Measurements from ENCODE around the gene BLOC1S5. TPM values are rescaled to one million over a fixed set of nuclear protein-coding genes. Genes with fewer than 3 reads are reported as not detected.
A peak's percentile ranks its signal among the peaks of the same experiment; 100 is the strongest.

Gene BLOC1S5
- total and polyA plus RNA-seq, 2 of the 13 experiments (the other 11 are each of a cell fraction or from before 2014, with no cell fraction given), result 10.5 to 41.5 TPM

DNA sequence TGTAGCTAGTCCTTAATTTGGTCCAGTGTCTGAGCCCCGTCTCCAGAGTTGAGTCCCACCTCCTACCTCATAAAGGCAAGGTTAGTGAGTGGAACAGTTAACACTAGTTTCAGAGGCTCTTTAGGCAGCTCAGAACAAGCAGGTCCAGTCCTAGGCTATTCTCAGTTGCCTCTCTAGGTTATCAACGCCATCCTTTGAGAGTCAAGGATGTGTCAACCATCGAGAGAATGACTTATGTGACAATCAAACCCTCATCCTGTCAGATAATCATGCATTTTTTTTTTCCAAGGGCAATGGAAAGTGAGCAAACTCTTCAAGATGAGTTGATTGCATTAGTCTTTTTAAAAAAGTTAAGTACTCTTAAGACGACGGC is 89.6 kb downstream of the BLOC1S5 start (continued):
- TF ChIP-seq, protein P1, sequence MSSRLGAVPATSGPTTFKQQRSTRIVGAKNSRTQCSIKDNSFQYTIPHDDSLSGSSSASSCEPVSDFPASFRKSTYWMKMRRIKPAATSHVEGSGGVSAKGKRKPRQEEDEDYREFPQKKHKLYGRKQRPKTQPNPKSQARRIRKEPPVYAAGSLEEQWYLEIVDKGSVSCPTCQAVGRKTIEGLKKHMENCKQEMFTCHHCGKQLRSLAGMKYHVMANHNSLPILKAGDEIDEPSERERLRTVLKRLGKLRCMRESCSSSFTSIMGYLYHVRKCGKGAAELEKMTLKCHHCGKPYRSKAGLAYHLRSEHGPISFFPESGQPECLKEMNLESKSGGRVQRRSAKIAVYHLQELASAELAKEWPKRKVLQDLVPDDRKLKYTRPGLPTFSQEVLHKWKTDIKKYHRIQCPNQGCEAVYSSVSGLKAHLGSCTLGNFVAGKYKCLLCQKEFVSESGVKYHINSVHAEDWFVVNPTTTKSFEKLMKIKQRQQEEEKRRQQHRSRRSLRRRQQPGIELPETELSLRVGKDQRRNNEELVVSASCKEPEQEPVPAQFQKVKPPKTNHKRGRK (CRISPR knock-in tag; IDR thresholded peaks at IDR 0.05), result peak; percentile 3; the same call in 1 of the 2 replicates
- TF ChIP-seq ZNF431 (CRISPR knock-in tag; IDR thresholded peaks at IDR 0.05; ENCODE audit: borderline replicate concordance, low read depth) (peak; percentile 8; the same call in 1 of the 2 replicates), MED13 (CRISPR knock-in tag; IDR thresholded peaks at IDR 0.05) (no peak), ZFP62 (CRISPR knock-in tag; IDR thresholded peaks at IDR 0.05) (no peak)

DNA sequence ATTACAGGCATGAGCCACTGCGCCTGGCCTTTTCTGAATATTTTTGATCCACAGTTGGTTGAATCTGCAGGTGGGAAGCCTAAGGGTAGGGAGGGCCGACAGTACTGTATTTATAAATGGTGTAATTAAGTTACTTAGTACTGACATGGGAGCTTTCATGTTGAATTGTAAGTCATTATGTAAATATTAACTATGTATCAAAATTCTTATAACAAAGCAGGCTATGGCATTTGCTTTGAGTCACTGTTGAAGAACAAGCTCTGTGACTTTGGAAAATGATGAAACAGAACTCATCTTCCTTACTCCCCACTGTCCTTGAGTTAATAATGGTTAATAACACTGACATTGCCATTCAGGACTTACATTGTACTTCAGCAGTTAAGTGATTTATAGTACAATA is 90.6 kb downstream of the BLOC1S5 start:
- Histone ChIP-seq H3K4me1 (ENCODE audit: insufficient read depth, low read length) (peaks cover 36% of the 10 kb centered on the region), H3K27ac (ENCODE audit: extremely low read length, insufficient read depth, low read length) (no peak overlapping the region), H3K79me2 (ENCODE audit: insufficient read depth, low read length) (no peaks in the 10 kb centered on the region), H4K20me1 (ENCODE audit: insufficient read depth, low read length) (no peaks in the 10 kb centered on the region), H2AFZ (ENCODE audit: low read length) (no peak overlapping the region), H3K36me3 (replicated peaks in 1 of 2; ENCODE audit: control insufficient read depth in 1 of 2, insufficient read depth in 2 of 2, low read length in 2 of 2) (no peaks in the 10 kb centered on the region), H3K9ac (ENCODE audit: insufficient read depth, low read depth, low read length) (no peak overlapping the region), H3K9me3 (ENCODE audit: low read length) (peaks cover 8% of the 10 kb centered on the region), H3K4me3 (replicated peaks in 1 of 3; ENCODE audit: insufficient read depth in 1 of 3, low read depth in 2 of 3, low read length in 3 of 3) (no peak overlapping the region), H3K27me3 (ENCODE audit: control insufficient read depth in 1 of 2, insufficient read depth in 2 of 2, low read length in 2 of 2) (no peaks in the 10 kb centered on the region), H3K4me2 (ENCODE audit: low read depth, low read length) (no peak overlapping the region)
- in situ Hi-C loops (cut with HindIII; ENCODE audit: extremely low pct_ligation_motif_present, low pct_unique_long_range_greater_than_20kb) (no loop called here), intact Hi-C loops (cut with micrococcal nuclease; ENCODE audit: unreplicated experiment) (no loop called here)
- ChIA-PET CTCF (ENCODE audit: low intra/inter-chr PET ratio, low total read pairs) (no interaction called here), POLR2A (interaction anchor here (0.9 to 2.1 kb wide), 3 partner anchors 56 to 129 kb away, joined by 3 to 7 read pairs (median 7); partner anchors contain the start of gene EEF1E1)
- ATAC-seq (no peak), FAIRE-seq (no peak), DNase-seq (ENCODE audit: low spot score) (peak; percentile 29)
- TF ChIP-seq, protein P2, sequence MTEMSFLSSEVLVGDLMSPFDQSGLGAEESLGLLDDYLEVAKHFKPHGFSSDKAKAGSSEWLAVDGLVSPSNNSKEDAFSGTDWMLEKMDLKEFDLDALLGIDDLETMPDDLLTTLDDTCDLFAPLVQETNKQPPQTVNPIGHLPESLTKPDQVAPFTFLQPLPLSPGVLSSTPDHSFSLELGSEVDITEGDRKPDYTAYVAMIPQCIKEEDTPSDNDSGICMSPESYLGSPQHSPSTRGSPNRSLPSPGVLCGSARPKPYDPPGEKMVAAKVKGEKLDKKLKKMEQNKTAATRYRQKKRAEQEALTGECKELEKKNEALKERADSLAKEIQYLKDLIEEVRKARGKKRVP (CRISPR knock-in tag; IDR thresholded peaks at IDR 0.05), result peak in 1 of 2 experiments; percentile 51; a peak in 1 of 4 replicates
- no peak for TF ChIP-seq CC2D1A (CRISPR knock-in tag; IDR thresholded peaks at IDR 0.05)
- 94% methylated on average over 2 of the region's 2 CpGs for WGBS (ENCODE audit: low lambda C conversion rate)
- no TSS peak for BruUV-seq (replicated peaks)
